Stimulated activated CD8-positive, alpha-beta memory T cell treated with anti-CD3 and anti-CD28 coated beads, Interleukin-7, amount 100 ng/mL, for 48 hours (primary cell): Measurements from ENCODE around the gene FSTL4.

ENCODE experiments used
- DNase-seq, 2 donors: peaks; one replicate each; pipeline ENCODE4 v3.0.0-alpha.2; 2020; ENCODE audit warnings: low read depth in 1 of 2; ENCODE audit errors: extremely low read depth in 1 of 2

Gene FSTL4

DNA sequence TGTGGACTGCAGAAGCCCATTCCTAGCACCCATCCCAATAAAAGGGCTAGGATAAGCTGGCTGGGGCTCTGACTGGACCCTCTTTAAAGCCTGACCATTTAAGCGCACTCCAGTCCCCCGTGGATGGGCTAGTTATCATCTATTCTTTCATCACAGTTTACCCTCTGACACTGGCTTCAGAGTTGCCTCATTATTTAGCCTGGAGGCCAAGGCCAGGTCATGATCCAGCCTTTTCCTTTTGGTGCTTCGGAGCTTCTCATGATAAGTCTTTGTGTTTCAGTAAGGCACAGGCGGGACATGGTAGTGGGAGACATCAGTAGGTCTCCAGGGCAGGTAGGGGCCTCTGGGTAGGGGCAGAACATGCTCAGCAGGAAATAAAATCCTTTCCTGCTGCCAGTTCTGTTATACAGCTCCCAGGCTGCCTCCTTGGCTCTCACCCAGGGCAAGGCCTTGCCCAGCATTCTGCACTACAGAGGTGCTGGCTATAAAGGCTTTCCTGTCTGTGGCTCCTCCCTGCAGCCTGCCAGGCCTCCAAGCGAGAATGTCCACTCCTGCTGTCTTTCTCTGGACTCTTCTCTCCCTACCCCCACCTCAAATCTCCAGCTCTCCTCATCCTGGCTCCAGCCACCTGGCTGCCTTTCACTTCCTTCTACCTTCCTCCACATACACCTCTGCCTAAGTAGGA, 128.8 kb downstream of the FSTL4 start:
- no peak for DNase-seq

DNA sequence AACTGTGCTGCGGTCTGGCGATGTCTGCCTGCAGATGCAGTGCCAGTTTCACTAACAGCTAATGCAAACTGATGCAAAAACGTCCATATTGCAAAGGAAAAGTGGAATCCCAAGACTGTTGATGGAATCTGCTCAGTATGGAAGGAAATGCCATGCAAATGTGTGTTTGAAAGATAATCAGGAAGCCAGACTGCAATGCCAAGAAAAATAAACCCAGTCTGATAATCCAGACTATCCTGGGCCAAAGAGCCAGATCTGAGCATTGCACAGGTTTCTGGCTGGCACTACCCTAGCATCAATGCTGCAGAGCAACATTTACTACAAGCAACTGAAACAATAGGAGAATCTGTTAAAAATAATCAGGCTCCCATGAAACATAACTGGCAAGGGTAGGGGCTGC, 130.3 kb downstream of the FSTL4 start:
- DNase-seq = no peak

DNA sequence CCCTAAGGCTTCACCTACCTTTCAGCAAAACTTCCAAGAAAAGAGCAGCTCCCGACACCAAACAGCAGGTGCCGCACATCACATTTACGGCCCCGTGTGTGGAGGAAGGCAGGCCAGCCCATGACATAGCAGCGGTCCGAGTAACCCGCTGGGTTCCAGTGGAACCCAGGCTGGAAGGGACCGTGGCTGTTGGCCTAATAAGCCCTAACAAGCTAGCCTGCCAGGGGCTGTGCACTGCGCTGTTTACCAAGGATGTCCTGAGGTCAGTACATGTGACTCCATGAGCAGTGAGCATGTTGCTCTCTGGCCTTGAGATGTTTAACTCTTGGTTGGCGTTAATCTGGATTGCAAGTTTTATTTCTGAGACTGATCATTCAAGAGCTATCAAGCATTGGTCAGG, 131.5 kb downstream of the FSTL4 start:
- DNase-seq = no peak

DNA sequence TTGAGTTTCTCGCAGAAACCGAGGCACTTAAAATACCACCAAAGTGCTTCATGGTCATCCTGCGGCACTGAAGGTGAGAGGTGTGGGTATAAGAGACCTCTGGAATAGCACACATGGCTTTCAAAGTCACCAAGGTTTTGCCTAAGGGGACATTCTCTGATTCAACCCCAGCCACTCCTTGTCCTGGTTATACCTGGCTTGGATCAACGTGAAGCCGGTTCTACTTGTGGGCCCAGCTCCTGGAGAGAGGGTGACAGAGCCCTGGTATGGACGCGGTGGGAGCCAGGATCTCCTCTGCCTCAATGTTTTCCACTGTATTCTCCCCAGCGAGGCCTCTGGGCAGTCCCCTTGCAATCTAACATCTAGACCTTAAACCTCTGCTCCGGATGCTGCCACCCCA, 132.0 kb downstream of the FSTL4 start:
- DNase-seq = no peak

DNA sequence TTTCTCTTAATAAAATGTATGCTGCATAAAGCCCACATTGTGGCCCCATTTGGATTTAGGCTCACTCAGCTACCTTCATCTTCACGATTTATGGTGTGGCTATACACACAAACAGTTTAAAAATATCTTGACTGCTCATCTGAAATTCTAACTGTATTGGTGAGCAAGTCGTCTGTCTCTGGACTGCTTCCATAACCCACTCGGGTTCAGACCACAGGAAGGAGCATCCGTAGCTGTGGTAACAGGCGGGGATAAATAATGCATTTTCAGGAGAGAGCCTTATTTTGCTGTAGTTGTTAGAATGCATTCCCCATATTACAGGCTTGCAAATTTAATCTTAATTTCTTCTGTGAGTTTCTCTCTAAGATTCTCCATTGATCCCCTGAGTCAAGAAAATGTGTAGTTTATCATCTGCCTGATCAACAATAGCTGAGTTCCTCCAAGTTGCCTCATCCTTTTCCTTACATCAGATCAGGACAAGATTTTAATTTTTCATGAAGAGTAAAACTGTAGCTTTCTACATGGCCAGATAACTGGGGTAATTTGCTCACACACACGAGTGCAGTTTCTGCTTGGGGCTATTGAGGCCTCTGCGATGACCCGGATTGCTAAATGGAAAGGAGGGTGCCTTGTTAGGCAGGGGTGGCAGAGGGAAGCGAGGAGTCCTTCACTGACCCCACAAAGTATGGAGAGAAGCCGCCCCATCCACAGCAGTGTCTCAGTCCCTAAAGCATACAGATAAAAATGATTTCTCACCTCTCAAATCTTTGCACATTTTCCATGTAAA, 133.9 kb downstream of the FSTL4 start:
- no peak for DNase-seq

DNA sequence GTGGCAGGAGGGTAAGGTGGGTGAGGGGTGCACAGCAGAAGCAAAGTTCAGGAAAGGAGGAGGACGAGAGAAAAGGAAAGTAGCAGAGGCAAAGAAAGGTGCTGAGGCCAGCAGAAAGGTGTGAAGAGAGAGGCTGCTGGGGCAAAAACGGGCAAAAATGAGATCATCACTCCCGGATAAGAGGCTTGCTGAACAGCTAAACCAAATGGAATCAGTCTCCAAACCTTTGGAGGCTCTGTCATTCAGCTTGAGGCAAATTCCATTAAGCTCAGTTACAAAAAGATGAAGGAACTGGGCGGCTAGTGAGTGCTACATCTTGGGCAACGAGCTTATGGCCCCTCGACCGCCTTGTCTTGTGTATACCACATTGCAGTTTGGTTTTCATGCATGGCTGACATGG, 136.4 kb downstream of the FSTL4 start:
- DNase-seq = no peak

DNA sequence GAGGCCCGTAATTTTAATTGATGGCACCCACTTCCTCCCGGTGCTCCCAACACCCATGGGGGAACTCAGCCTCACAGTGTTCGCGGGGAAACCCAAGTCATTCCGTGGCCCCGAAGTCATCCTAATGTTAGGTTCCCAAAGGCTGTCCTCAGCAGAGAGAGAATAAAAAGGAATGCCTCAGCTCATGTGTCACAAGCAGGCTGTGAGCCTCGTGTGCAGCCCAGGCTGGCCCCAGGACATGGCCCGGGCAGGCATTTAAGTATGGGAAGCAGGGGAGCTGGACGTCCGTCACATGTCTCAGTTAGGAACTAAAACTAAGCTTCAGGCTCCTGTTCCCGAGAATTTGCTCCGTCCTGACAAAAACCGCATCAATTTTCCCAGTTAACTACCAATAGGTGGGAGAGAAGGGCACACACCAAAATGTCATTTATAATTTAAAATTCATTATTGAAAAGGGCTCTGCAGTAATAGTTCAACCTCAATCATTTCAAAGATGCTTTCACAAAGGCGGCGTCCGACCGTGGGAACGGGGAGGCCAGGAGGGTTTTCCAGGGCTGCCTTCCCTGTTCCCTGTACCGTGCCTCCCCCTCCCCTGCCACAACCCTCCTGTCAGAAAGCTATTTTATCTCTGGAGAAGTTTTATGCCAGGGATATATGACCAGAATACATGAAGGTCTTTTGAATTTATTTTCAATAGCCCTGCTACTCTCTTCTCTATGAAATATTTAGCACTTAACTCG, 137.3 kb downstream of the FSTL4 start:
- DNase-seq = no peak

DNA sequence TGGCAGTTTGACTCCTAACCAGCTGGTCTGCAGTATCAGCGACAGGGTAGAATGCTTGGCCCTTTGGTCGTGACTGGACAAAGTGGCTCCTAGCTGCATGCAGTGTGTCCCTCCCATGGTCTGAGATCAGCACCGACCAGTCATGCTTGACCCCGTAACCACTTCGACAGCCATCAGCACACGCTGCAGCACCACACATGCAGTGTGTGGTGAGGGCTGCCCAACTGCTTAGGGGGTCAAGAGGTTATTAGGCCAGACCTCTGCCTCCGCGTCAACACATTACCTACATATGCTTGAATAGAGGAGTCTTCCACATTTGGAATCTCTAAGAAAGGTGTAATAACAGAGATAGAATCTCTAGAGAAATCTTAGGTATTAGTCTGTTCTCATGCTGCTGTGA, 139.1 kb downstream of the FSTL4 start:
- DNase-seq = no peak

DNA sequence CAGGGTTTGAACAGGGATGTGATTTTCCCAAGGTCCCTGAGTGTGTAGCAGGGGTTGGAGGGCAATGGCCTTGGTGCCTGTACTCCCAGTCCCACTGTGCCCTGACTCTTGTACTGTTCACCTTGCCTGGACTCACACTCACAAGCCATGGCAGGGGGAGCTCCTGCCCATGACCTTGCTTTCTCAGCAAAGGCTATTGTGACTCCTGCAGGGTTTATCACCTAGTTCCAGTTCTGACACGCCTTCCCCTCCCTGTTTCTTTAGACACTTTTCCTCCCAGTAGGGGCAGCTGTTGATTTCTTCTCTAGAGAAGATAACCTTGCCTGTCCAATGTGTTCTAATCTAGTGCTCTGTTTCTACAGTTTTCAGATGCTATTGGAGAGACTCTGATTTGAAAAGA, 139.5 kb downstream of the FSTL4 start:
- DNase-seq = no peak

DNA sequence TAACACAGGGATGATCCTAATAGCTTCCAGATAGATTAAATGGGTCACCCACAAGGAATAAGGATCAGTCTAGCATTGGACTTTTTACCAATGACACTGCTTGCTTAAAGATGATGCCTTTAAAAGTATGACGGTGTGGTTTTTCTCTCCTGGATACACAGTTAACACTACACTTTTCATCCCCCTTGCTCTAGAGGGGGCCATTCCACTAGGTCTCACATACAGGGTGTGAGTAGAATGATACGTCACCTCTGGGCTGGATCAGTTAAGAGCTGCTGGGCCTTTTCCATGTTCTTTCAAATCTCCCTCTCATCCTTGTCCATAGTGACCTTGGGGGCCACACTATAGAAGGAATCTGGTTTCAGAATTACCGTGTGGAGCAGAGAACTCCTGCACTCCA, 140.6 kb downstream of the FSTL4 start:
- DNase-seq = no peak

DNA sequence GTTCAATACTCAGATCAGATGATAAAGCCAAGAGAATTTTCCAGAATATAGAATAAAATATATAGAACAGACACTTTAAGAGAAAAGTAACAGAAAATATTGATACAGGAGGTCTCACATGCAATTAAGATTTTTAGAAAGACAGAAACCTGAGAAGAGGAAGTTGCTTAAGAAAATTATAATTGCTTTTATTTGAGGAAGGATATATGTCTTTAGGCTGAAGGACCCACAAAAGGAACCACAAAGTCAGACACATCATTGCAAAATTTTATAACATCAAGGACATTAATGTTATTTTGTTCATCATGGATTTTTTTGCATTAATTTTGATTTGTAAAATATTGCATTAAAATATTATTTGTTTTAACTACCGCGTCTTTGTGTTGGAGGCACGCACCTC, 141.5 kb downstream of the FSTL4 start:
- no peak for DNase-seq

DNA sequence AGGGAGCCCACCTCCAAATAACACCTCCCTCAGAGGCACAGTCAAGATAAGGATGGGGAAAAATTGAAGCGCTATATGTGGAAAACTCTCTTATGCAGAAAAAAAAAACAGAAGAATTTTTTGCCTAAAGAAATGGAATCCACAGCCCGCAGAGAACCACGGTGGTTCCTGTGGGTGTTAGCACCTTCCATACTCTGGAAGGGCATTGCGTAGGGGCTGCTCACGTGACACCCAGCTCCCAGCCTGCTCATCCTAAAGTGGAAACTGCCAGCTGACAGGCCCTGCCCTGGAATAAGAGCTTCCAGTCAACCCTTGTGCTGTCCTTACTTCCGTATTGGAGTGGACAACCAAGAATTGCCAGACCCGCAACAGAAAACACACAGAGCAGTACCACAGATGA, 142.5 kb downstream of the FSTL4 start:
- no peak for DNase-seq

DNA sequence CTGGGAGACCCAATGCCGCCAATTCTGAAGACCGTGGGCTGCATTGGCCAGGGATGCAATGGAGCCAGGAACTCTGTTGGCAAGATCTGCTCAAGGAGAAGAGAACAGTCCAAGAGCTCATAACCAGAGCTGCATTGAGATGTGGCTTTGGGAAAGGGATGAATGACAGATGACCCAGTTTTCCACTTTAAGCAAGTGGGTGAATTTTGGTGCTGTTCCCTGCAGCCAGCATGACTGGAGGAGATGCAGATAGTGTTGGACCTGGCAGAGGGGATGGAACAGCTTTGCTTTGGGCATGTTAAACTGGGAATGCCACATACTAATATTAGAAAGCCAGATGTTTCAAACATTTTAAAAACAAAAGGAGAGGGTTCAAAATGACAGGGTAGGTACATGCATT, 143.1 kb downstream of the FSTL4 start:
- no peak for DNase-seq

DNA sequence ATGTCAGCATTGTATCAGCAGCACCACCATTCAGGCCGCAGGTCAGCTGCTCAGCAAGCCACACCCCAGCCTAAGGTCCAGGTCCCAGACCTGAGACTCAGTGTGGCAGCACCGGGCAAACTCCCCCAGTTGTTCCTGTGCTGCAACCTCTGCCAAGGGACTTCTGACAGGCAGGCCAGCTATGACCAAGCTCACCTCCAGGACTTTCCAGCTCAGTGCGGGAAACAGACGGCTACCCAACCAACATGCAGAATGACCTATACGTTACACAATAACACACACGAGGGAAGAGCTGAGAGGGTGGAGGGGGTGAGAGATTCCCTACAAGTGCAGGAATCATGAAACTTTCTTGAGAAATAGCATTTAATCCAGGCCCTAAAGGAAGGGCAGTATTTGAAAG, 143.7 kb downstream of the FSTL4 start:
- DNase-seq = no peak

DNA sequence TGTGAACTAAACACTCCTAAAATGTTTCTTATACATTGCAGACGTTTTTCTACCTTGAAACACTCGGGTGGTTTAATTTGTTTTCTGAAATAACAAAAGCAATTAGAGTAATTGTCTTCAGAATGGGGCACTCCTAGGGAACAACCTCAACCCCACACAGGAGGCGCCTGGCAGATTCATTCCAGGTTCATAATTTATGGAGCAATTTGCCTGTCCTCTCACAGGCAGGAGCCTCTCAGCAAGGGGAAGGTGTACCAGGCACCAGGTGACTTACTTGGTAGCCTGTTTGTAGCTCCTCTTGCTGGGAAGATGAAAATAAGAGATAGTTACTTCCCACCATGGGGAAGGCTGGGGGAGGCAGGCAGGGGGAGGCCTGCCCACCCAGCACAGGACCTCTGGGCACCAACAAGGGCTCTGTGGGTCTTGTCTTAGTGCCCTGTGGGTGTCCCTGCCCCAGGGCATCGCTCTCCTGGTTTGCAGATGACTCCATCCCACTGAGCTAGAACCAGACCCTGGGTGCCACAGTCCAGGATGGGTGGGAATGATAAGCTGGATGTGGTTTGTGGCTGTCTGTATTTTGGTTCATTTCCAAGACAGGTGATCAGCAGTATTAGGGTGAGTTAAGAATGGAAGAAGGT, 144.4 kb downstream of the FSTL4 start:
- no peak for DNase-seq

DNA sequence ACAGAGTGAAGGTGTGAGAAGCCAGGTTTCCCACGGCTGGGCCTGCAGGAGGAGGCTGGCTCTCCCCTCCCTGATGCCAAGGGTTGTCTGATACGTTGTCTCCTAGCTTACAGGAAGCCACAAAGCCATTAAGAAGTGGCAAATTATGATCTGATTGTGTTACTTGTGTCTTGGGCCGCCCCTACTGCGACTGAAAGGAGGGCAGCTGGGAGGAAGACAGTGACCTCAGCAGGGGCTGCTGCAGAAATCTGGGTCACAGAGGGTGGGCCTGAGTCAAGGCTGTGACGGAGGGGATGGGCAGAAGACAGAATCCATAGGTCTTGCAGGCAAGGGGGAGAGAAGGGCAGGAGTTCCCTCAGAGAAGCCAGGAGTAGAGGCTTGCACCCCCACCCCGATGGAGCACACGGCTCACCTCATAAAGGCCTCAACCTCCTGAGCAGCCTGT, 145.0 kb downstream of the FSTL4 start:
- DNase-seq = no peak

DNA sequence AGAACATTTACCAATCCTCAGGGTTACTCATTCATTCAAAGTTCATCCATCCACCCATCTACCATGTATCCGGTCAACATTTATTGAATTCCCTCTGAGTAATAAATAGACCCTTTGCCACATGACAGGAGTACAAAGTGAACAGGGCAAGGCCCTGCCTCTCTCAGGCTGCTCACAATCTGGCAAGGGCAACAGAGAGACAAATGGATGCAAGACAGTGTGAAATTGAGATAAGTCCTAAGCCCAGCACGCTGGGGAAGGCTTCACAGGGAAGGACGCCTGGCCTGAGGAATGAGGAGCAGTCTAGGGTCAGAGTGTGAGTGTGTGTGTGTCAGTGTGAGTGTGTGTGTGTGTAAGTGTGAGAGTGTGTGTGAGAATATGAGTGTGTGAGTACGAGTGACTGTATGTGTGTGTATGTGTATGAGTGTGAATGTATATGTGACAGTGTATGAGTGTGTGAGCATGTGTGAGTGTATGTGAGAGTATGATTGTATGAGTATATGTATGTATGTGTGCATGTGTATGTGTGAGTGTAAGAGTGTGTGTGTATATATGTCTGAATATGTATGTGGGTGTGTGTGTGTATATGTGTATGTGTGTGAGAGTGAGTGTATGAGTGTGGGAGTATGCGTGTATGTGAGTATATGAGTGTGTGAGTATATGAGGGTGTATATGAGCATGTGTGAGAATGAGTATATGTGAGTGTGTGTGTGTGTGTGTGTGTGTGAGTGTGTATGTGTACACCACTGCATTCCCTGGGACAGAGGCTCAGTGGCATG, 145.6 kb downstream of the FSTL4 start:
- DNase-seq = no peak

DNA sequence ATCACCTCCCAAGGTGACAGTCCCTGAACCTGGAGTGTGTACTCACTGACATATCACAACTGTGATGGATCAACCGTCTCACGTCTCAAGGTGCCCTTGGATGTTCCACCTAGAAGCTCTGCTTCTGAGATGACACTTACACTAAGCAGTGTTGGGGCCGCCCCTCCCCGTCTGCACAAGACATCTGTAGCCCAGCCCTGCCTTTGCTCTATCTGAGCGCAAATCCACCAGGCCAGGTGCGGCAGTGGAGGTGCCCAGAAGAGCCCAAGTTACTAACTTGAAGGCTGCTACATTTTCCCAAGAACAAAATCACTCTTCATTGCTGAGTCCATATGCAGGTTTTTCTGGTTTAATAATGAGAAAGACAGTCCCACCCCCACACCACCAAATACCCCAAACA, 148.3 kb downstream of the FSTL4 start:
- DNase-seq = no peak

DNA sequence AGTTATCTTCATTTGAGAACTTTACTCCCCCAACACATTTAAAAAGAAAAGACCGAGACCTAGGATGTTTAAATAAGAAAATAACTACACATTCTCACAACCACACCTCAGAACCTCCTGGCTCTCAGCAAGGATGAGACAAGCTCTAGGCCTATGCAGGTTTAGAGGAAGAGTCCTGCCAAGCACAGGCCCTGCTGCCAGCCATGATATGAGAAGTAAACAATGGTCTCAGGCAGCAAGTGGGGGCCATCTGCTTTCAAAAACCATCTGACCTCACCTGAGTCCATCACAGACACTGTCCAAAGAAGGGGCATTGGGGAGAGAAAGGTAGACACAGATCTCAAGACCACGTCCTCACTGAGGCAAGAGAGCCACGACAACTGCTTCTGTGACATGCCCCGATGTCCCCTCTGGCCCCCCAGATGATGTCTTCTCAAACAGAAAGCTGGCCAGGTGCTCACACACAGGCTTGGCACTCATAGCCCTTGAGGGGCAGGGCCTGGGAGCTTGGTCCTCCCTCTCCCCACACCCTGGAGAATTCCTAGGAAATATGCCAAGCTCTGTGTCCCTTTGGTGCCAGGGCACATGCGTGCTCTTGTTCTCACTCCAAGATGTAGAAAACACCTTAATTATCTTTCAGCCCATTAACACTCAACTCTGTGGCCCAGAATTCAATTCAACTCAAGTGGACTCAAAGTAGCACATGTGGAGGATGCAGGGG, 150.4 kb downstream of the FSTL4 start:
- DNase-seq = no peak

DNA sequence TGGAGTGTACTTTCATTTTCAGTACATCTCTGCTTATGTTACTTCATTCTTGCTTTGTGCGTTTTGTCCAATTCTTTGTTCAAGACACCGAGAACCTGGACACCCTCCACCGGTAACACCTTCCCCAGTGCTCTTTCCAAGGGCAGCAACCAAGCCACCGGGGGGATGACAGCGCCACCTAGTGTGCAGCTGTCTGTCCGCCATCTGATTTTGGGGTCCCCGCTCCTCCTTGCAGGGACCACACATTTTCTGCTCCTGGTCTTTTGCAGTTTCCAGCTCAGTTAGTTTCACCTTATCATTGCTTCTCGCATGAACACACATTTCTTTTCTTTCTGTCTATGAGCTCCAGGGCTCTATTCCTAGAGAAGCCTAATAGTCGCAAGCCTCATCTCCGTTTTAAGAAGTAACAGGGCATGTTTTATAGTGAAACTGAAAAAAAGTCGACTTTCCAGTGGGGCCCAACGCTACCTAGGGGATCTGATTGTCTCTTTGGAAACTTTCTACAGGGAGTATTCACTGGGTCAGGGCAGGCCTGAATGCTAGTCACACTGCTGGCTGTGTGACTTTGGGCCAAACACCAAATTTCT, 152.1 kb downstream of the FSTL4 start:
- peak; percentile 13 to 36 for DNase-seq
